ENCODE data around the gene HYLS1.
A peak's percentile ranks its signal among the peaks of the same experiment; 100 is the strongest.
"Not testable (repeated sequence)": the region's sequence is repeated elsewhere in the genome, so short reads cannot be mapped to it uniquely, and the experiment has no call there.

Gene HYLS1

GRCh38 chr11:125903711-125904659, 16.5 kb downstream of the HYLS1 start, which contains the start of gene DDX25:
TSS of gene DDX25 (plus strand) at chr11:125904508. CDS start at chr11:125904518, 10 bp downstream.
- no peak for DNase-seq

GRCh38 chr11:125904678-125905077, 17.2 kb downstream of the HYLS1 start:
- no peak for DNase-seq

GRCh38 chr11:125910226-125910849, 22.9 kb downstream of the HYLS1 start:
- no peak for DNase-seq

GRCh38 chr11:125914601-125915000, 27.1 kb downstream of the HYLS1 start:
- DNase-seq: not testable (repeated sequence)

DNA sequence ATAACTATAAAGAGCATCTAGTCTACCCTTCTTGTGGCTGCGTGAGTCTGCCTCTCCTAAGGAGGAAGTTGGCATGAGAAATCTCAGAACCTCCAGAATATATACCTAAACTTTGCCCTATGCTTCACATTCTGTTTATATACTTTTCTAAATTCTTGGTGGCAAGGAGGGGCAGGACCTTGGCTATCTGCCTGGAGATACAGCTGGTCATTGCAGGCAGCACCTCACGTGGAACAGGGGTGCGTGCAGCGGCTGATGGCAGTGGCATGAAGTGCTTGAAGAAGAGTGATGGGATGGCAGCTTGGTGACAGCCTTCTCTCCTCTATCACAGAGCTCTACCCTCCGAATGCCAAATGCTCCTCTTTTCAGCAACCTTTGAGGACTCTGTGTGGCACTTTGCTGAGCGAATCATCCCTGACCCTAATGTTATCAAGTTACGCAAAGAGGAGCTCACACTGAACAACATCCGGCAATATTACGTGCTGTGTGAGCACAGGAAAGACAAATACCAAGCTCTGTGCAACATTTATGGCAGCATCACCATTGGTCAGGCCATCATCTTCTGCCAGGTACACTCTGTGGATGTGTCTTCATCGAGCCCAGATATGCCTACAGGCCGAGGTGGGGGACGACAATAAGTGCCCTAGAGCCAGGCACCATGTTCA, 29.3 kb downstream of the HYLS1 start:
- DNase-seq: no peak

GRCh38 chr11:125918140-125918840, 30.8 kb downstream of the HYLS1 start:
- no peak for DNase-seq

- no peak for DNase-seq
Measured at GRCh38 chr11:125921042-125921441, 33.6 kb downstream of the HYLS1 start.

GRCh38 chr11:125922156-125922555, 34.7 kb downstream of the HYLS1 start:
- DNase-seq: no peak

DNA sequence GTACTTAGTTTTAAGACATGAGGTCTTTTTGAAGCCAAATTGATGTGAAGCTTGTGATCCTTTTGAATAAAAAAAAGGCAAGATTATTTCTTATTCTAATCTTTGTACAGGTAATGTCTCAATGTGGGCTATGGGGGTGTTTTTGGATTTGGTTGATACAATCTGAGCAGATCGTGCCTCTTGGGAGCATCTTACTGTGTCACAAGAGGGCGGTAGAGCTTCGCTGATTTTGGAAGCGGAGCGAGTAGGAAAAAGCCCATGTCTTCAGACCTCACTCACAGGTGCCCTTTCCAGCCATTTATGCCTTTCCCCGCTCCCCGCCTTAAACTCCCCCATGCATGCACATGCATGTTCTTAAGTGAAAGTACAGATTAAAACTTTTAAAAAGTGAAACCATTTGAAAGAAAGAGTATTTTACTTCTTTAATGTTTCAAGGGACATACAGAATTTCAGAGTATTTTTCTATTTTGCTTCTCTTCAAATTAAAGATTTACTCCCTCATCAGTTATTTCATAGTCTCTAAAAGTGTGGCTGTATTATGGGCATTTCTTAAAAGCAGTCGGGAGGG, 35.6 kb downstream of the HYLS1 start:
- DNase-seq: peak; percentile 57

DNA sequence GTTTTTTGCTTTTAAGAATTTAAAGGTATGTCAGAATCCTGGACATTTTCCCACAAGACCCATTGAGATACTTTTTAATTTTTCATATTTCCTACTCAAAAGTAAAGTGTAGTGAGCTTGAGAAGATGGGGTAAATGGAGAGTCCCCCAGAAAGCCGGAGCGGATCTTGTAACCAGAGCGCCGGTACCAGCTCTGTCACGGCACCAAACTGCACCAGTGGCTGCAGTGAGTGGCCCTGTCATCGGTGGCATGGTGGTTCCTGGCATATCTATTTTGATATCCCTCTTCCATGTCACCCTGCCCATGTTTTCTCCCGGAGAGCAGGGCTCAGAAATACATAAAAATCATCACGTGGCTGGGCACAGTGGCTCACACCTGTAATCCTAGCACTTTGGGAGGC, 36.2 kb downstream of the HYLS1 start:
- DNase-seq: no peak

DNA sequence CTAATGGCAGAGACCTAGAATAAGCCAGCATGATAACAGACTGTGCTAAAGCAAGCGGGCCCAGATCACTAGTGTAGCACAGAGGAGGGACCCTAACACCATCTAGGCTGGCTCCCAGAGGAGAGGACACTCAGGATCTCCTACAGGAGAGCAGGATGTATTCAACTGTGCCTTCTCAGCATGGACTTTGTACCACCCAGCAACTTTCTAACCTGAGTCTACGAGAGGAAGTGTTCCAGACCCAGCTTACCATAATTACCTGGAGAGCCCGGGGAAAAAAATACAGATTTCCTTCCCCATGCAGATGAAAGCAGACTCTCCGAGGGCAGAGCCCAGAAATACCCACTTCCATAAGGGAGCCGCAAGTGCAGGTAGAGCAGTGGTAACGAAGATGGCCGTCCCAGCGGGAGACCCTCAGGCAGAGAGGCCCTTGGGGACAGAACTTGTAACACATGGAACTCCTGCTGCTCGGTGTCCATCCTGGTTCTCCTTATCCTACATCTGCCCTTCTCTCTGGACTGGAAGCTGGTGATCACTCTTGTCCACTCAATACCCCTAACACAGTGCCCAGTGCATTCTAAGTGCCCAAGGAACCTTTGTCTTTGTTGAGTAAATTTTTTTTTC, 37.0 kb downstream of the HYLS1 start:
- DNase-seq: no peak

DNA sequence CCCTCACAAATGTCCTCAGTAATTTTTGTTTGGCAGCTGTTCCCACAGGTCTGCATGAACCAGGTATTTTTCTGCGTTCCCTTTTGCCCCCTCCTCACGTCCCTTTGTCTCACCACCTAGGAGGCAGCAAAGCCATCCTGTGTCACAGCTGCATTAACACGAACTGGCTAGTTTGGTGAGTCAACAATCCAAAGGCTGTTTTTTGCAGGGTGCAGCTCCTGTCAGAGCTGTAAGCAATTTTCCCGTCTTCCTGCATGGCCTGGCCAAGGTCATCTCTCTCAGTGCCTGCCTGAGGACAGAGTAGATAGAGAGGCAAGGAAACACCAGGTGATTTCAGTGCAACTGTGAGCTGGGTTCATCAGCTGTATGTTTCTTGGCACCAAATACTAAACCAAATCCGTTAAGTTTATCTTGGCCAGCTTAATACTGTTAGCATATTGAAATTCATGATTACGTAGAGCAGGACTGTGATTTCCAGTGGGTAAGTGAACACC, 37.8 kb downstream of the HYLS1 start:
- no peak for DNase-seq

- no peak for DNase-seq
Measured at GRCh38 chr11:125925804-125926203, 38.3 kb downstream of the HYLS1 start.

DNA sequence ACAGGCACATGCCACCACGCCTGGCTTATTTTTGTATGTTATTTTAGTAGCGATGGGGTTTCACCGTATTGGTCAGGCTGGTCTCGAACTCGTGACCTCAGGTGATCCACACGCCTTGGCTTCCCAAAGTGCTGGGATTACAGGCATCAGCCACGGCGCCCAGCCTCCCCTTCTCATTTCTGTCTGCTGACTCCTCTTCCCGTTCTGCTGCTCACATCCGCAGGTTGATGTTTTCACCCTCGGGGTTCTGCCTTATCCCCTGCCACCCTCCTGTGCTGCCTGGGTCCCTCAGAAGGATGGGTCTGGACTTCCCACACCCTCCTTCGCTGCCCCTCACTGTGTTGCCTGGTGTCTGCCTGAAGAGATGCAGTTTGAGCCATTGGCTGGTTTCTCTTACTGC, 39.2 kb downstream of the HYLS1 start:
- DNase-seq: no peak

GRCh38 chr11:125929445-125930075, 42.1 kb downstream of the HYLS1 start:
- no peak for DNase-seq

- DNase-seq: no peak
Measured at GRCh38 chr11:125930076-125930450, 42.6 kb downstream of the HYLS1 start.

- DNase-seq: no peak
Measured at GRCh38 chr11:125931116-125931515, 43.6 kb downstream of the HYLS1 start.

DNA sequence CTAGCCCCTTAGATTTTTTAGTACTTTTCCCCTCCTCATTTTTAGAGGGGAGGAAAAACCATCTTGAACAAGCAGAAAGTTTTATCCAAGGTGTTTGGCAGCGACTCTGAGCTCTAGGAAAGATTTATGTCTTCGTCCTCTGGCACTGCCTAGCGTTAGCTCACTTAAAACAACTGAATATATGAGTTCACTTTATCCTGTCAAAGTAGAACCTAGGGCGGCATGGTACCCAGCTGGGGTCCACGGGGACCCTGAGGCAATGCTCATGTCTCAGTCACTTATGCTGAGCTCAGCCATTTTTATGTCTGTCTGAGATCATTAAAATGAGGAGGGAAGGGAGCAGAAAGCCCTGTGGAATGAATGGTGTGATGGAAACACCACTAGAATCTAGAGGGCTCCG, 44.2 kb downstream of the HYLS1 start:
- no peak for DNase-seq

GRCh38 chr11:125932301-125932700, 44.8 kb downstream of the HYLS1 start:
- DNase-seq: no peak

GRCh38 chr11:125933030-125933813, 45.8 kb downstream of the HYLS1 start:
- DNase-seq: no peak
